Lower leg skin (tissue), 3 donors: ENCODE measurements around the gene ANO9.

ENCODE experiments used
- CTCF ChIP-seq, 3 donors: fragments of 450-650 bp; IDR thresholded peaks; one replicate each; pipeline ENCODE4 v1.5.1; 2016; ENCODE audit warnings: antibody characterized with exemption in 3 of 3, mild to moderate bottlenecking in 3 of 3, moderate library complexity in 2 of 3
- POLR2A ChIP-seq, 2 donors: fragments of 450-650 bp; IDR thresholded peaks; one replicate each; pipeline ENCODE4 v1.6.1; 2016 to 2017; ENCODE audit warnings: antibody characterized with exemption in 2 of 2, mild to moderate bottlenecking in 1 of 2, moderate library complexity in 1 of 2

- no peak for TF ChIP-seq CTCF (IDR thresholded peaks at IDR 0.05)
- TF ChIP-seq POLR2A (IDR thresholded peaks at IDR 0.05) = no peak
Measured at GRCh38 chr11:420054-420910, 21.5 kb downstream of the ANO9 start.
